ENCODE measurements around the gene GRAMD1B.

The GRAMD1B gene

DNA sequence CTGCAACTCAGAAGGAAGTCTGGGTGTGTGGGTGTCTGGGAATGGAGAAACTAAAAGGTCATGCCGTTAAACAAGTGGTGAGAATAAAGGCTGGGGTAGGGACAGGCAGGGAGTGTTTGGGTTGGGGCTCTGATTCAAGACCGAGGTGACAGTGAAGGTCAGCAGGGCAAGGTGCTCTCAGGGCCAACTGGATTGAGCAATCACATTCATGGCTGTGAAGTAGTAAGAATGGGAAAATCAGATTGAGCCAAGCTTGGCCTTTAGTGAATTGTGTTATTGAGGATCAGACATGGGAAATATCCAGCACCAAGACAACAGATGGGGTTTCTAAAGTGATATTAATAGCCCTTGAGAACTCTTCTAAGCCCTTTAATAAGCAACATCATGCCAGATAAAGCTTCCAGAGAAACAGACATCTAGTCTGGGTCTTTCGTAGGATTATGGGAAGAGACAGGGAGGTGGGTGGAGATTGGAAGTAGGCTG lies 200.1 kb downstream of the GRAMD1B start:
- H3K4me2 ChIP-seq: no peak overlapping the region
- H3K27ac ChIP-seq: no peak overlapping the region
- no peaks in the 10 kb centered on the region for H3K27me3 ChIP-seq (ENCODE audit: insufficient read depth, low read depth)
- no peak overlapping the region for H2AFZ ChIP-seq (ENCODE audit: low read depth)
- H3K9ac ChIP-seq: no peak overlapping the region
- H3K4me1 ChIP-seq (ENCODE audit: low read depth, poor library complexity, severe bottlenecking): no peaks in the 10 kb centered on the region
- no peaks in the 10 kb centered on the region for H4K20me1 ChIP-seq (ENCODE audit: insufficient read depth)
- TF ChIP-seq, protein P1, sequence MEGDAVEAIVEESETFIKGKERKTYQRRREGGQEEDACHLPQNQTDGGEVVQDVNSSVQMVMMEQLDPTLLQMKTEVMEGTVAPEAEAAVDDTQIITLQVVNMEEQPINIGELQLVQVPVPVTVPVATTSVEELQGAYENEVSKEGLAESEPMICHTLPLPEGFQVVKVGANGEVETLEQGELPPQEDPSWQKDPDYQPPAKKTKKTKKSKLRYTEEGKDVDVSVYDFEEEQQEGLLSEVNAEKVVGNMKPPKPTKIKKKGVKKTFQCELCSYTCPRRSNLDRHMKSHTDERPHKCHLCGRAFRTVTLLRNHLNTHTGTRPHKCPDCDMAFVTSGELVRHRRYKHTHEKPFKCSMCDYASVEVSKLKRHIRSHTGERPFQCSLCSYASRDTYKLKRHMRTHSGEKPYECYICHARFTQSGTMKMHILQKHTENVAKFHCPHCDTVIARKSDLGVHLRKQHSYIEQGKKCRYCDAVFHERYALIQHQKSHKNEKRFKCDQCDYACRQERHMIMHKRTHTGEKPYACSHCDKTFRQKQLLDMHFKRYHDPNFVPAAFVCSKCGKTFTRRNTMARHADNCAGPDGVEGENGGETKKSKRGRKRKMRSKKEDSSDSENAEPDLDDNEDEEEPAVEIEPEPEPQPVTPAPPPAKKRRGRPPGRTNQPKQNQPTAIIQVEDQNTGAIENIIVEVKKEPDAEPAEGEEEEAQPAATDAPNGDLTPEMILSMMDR (conservative IDR thresholded peaks at IDR 0.05; ENCODE audit: low read depth, low read length): no peak
- H3K4me3 ChIP-seq (IDR thresholded peaks at IDR 0.05; ENCODE audit: insufficient read depth, low read depth, low read length): no peak overlapping the region
- H3K79me2 ChIP-seq (ENCODE audit: insufficient read depth, low read depth): no peaks in the 10 kb centered on the region
- no peaks in the 10 kb centered on the region for H3K36me3 ChIP-seq (ENCODE audit: insufficient read depth)

DNA sequence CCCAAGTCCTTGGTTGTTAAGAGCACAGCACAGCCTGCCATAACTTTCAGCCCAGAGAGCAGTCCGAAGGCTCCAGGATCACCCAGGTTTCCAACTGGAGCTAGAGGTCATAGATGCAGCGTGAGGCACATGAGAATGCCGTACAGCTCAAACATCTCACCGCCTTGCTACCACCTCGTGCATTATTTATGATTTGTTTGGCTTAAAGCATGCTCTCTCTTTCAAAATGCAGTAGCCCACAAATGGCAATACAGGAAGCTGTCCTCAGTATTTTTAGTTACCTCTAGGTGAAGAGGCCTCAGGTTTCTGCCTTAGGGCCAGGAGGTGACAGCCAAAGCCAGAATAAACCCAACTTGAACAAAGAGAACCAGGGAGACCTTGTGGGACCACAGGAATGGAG lies 210.0 kb downstream of the GRAMD1B start:
- no peaks in the 10 kb centered on the region for H3K36me3 ChIP-seq (ENCODE audit: insufficient read depth)
- TF ChIP-seq, protein P1 (conservative IDR thresholded peaks at IDR 0.05; ENCODE audit: low read depth, low read length): no peak
- no peak overlapping the region for H3K27ac ChIP-seq
- H4K20me1 ChIP-seq (ENCODE audit: insufficient read depth): no peaks in the 10 kb centered on the region
- no peaks in the 10 kb centered on the region for H3K27me3 ChIP-seq (ENCODE audit: insufficient read depth, low read depth)
- H3K9ac ChIP-seq: no peak overlapping the region
- no peaks in the 10 kb centered on the region for H3K4me1 ChIP-seq (ENCODE audit: low read depth, poor library complexity, severe bottlenecking)
- H3K4me2 ChIP-seq: no peak overlapping the region
- H3K4me3 ChIP-seq (IDR thresholded peaks at IDR 0.05; ENCODE audit: insufficient read depth, low read depth, low read length): no peak overlapping the region
- no peaks in the 10 kb centered on the region for H3K79me2 ChIP-seq (ENCODE audit: insufficient read depth, low read depth)
- no peak overlapping the region for H2AFZ ChIP-seq (ENCODE audit: low read depth)

- TF ChIP-seq, protein P1 (conservative IDR thresholded peaks at IDR 0.05; ENCODE audit: low read depth, low read length): peak; percentile 65
- Histone ChIP-seq H3K27me3 (ENCODE audit: insufficient read depth, low read depth) (no peaks in the 10 kb centered on the region), H3K27ac (no peak overlapping the region), H4K20me1 (ENCODE audit: insufficient read depth) (no peaks in the 10 kb centered on the region), H3K4me2 (no peak overlapping the region), H3K4me3 (IDR thresholded peaks at IDR 0.05; ENCODE audit: insufficient read depth, low read depth, low read length) (no peak overlapping the region), H2AFZ (ENCODE audit: low read depth) (no peak overlapping the region), H3K4me1 (ENCODE audit: low read depth, poor library complexity, severe bottlenecking) (no peaks in the 10 kb centered on the region), H3K36me3 (ENCODE audit: insufficient read depth) (no peaks in the 10 kb centered on the region), H3K79me2 (ENCODE audit: insufficient read depth, low read depth) (no peaks in the 10 kb centered on the region), H3K9ac (no peak overlapping the region)
Observed at GRCh38 chr11:123640677-123641494, 210.8 kb downstream of the GRAMD1B start.

DNA sequence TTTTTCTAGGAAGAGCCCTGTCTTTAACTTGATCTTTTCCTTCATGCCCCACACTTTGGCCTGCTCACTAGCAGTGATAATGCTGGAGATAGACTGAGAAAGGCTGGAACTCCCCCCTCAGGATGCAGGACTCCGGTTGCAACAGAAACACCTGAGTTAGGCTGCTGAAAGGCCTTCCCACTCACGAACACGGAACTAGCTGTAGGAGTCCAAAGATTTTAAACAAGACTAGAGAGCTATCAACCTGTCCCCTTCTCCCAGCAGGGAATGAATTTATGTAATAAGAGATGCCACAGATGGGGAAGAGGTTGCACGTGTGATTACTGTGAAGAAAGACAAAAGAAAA lies 211.4 kb downstream of the GRAMD1B start:
- Histone ChIP-seq H3K4me1 (ENCODE audit: low read depth, poor library complexity, severe bottlenecking) (no peaks in the 10 kb centered on the region), H3K79me2 (ENCODE audit: insufficient read depth, low read depth) (no peaks in the 10 kb centered on the region), H3K4me3 (IDR thresholded peaks at IDR 0.05; ENCODE audit: insufficient read depth, low read depth, low read length) (no peak overlapping the region), H2AFZ (ENCODE audit: low read depth) (no peak overlapping the region), H3K4me2 (no peak overlapping the region), H3K36me3 (ENCODE audit: insufficient read depth) (no peaks in the 10 kb centered on the region), H3K27ac (no peak overlapping the region), H3K27me3 (ENCODE audit: insufficient read depth, low read depth) (no peaks in the 10 kb centered on the region), H3K9ac (no peak overlapping the region), H4K20me1 (ENCODE audit: insufficient read depth) (no peaks in the 10 kb centered on the region)
- TF ChIP-seq, protein P1 (conservative IDR thresholded peaks at IDR 0.05; ENCODE audit: low read depth, low read length): no peak

Measured in KMS-11 (cell line).